MM.1S (cell line): ENCODE data around the gene CD58.

Experiments
- CTCF ChIP-seq: fragments of 300-600 bp; sonication (generic); IDR thresholded peaks from 2 replicates; pipeline ENCODE4 v1.5.1; 2016; ENCODE audit warnings: antibody characterized with exemption, low read length, mixed read lengths
- EZH2 ChIP-seq: fragments of 300-600 bp; sonication (generic); optimal IDR thresholded peaks from 2 replicates; pipeline ENCODE3; 2017; ENCODE audit warnings: low read depth, mild to moderate bottlenecking, antibody characterized with exemption, low read length, mixed read lengths
- EZH2phosphoT487 ChIP-seq: fragments of 300-600 bp; sonication (generic); IDR thresholded peaks from 2 replicates; pipeline ENCODE4 v1.6.1; 2018; ENCODE audit warnings: antibody characterized with exemption, low read length

- TF ChIP-seq CTCF (no peak), EZH2 (no peak), EZH2phosphoT487 (no peak)
Observed at GRCh38 chr1:116578581-116578980, 7.8 kb upstream of the CD58 start.
